Neural progenitor cell (in vitro differentiated cells): ENCODE data around the gene MAGI1.

ENCODE experiments used
- CTCF ChIP-seq: fragments of 200-600 bp; sonication (generic); IDR thresholded peaks from 2 replicates; pipeline ENCODE4 v1.5.1; 2017; ENCODE audit warnings: antibody characterized with exemption, mild to moderate bottlenecking
- EZH2 ChIP-seq: fragments of 200-600 bp; sonication (generic); IDR thresholded peaks from 2 replicates; pipeline ENCODE4 v1.6.1; 2017; ENCODE audit warnings: antibody characterized with exemption, mild to moderate bottlenecking, moderate library complexity

GRCh38 chr3:65992106-65992505, 46.6 kb downstream of the MAGI1 start:
- no peak for TF ChIP-seq CTCF
- TF ChIP-seq EZH2 = no peak
